Endodermal cell (in vitro differentiated cells): ENCODE results near the gene CCDC200. TPM values are rescaled to one million over a fixed set of nuclear protein-coding genes. Genes with fewer than 3 reads are reported as not detected.
A peak's percentile ranks its signal among the peaks of the same experiment; 100 is the strongest.

Source experiments
- DNase-seq: peaks from one replicate; pipeline ENCODE4 v3.0.0-alpha.2; 2017
- H3K27ac ChIP-seq: 2 replicates; pipeline ENCODE4 v1.5.1; 2013; ENCODE audit warnings: mild to moderate bottlenecking, low read depth, low read length, moderate library complexity
- H3K27me3 ChIP-seq: 2 replicates; pipeline ENCODE4 v1.6.1; 2013; ENCODE audit warnings: mild to moderate bottlenecking, low read length, moderate library complexity; ENCODE audit not compliant: insufficient read depth, control insufficient read depth, poor library complexity, severe bottlenecking
- H3K36me3 ChIP-seq: 2 replicates; pipeline ENCODE4 v1.7.0; 2013; ENCODE audit warnings: mild to moderate bottlenecking, low read length, moderate library complexity; ENCODE audit not compliant: control insufficient read depth, insufficient read depth
- H3K4me1 ChIP-seq: one replicate; pipeline ENCODE4 v1.7.0; 2013; ENCODE audit warnings: low read length; ENCODE audit not compliant: control insufficient read depth, insufficient read depth
- H3K4me3 ChIP-seq: 2 replicates; pipeline ENCODE4 v1.5.1; 2013; ENCODE audit warnings: mild to moderate bottlenecking, low read length, moderate library complexity
- H3K9ac ChIP-seq: 2 replicates; pipeline ENCODE4 v1.6.1; 2013; ENCODE audit warnings: mild to moderate bottlenecking, low read length, moderate library complexity; ENCODE audit not compliant: poor library complexity, severe bottlenecking; ENCODE audit errors: extremely low read depth
- H3K9me3 ChIP-seq: 2 replicates; pipeline ENCODE4 v1.6.1; 2013; ENCODE audit warnings: mild to moderate bottlenecking, low read length, moderate library complexity; ENCODE audit not compliant: control insufficient read depth
- H3K27ac Mint-ChIP-seq: 2 replicates; pipeline ENCODE4 v1.8.0; 2020; ENCODE audit warnings: mixed read lengths
- H3K27me3 Mint-ChIP-seq: 2 replicates; pipeline ENCODE4 v1.8.0; 2021; ENCODE audit warnings: mild to moderate bottlenecking, mixed read lengths; ENCODE audit not compliant: insufficient read depth
- H3K36me3 Mint-ChIP-seq: 2 replicates; pipeline ENCODE4 v1.8.0; 2020; ENCODE audit warnings: low read depth, mixed read lengths
- H3K4me1 Mint-ChIP-seq: 2 replicates; pipeline ENCODE4 v1.8.0; 2020; ENCODE audit warnings: mixed read lengths
- H3K4me3 Mint-ChIP-seq: 2 replicates; pipeline ENCODE4 v1.8.0; 2020; ENCODE audit warnings: mild to moderate bottlenecking, moderate library complexity, mixed read lengths
- H3K9me3 Mint-ChIP-seq: 2 replicates; pipeline ENCODE4 v1.8.0; 2020; ENCODE audit warnings: mild to moderate bottlenecking, mixed read lengths
- WGBS, 2 experiments: methylation state at CpG; one replicate each; pipeline versions ENCODE4 v1.1.5 to v1.1.7; 2013; ENCODE audit warnings: missing lambda C conversion rate in 2 of 2, mixed read lengths in 1 of 2; ENCODE audit not compliant: insufficient coverage in 1 of 2, insufficient read length in 1 of 2; 5-methylcytosine and 5-hydroxymethylcytosine counted together
- total RNA-seq, 2 donors: library from RNA; stranded (reverse); fragmentation: NEBNext Ultra II Directional in 1 of 2; extraction: Animal tissue kit (Norgen Biotek cat#: 25700) in 1 of 2; gene quantifications; 2 replicates in 1 of 2; 3 replicates in 1 of 2; pipeline ENCODE4 v1.2.1, GENCODE V29; 2021
- TF ChIP-seq, protein P1 (sequence below): fragments of 200-600 bp; sonication (generic); conservative IDR thresholded peaks from 2 replicates; pipeline ENCODE4 v1.5.0; 2021; ENCODE audit warnings: antibody characterized with exemption, mild to moderate bottlenecking

Gene CCDC200
- total RNA-seq, 2 donors from 2014 or later, result not detected

DNA sequence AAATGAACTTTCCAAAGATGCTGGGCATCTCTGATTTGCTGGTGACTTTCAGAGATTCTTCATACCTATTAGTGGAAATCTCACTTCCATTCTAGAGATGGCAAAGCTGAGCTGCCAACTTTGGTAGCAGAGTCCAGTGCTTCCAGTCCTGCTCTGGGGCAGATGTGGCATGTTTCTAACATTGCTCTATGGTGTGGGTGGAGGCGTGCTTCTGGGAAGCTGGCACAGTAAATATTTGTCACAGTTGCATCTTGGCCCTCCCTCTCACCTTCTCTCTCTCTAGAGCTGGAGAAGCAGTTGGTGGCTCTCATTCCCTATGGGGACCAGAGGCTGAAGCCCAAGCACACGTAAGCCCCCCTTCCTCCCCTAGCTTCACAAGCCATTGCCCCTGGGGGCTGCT, 14.9 kb downstream of the CCDC200 start:
- H3K9ac ChIP-seq, result no peak overlapping the region
- H3K9me3 ChIP-seq, result no peaks in the 10 kb centered on the region
- no peaks in the 10 kb centered on the region for H3K27me3 ChIP-seq
- TF ChIP-seq, protein P1, sequence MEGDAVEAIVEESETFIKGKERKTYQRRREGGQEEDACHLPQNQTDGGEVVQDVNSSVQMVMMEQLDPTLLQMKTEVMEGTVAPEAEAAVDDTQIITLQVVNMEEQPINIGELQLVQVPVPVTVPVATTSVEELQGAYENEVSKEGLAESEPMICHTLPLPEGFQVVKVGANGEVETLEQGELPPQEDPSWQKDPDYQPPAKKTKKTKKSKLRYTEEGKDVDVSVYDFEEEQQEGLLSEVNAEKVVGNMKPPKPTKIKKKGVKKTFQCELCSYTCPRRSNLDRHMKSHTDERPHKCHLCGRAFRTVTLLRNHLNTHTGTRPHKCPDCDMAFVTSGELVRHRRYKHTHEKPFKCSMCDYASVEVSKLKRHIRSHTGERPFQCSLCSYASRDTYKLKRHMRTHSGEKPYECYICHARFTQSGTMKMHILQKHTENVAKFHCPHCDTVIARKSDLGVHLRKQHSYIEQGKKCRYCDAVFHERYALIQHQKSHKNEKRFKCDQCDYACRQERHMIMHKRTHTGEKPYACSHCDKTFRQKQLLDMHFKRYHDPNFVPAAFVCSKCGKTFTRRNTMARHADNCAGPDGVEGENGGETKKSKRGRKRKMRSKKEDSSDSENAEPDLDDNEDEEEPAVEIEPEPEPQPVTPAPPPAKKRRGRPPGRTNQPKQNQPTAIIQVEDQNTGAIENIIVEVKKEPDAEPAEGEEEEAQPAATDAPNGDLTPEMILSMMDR, result no peak
- no peak overlapping the region for H3K4me3 Mint-ChIP-seq
- H3K27ac Mint-ChIP-seq, result no peak overlapping the region
- no peaks in the 10 kb centered on the region for H3K9me3 Mint-ChIP-seq
- H3K4me1 Mint-ChIP-seq, result peaks cover 21% of the 10 kb centered on the region
- peaks cover 10% of the 10 kb centered on the region for H3K4me1 ChIP-seq
- H3K4me3 ChIP-seq, result peak overlapping the region; percentile 81
- H3K27ac ChIP-seq, result no peak overlapping the region
- DNase-seq, result no peak
- WGBS, 2 experiments, result 95 to 100% methylated on average over 1 of the region's 2 CpGs
- peaks cover 48% of the 10 kb centered on the region for H3K36me3 Mint-ChIP-seq
- peaks cover 44% of the 10 kb centered on the region for H3K36me3 ChIP-seq
- no peaks in the 10 kb centered on the region for H3K27me3 Mint-ChIP-seq

DNA sequence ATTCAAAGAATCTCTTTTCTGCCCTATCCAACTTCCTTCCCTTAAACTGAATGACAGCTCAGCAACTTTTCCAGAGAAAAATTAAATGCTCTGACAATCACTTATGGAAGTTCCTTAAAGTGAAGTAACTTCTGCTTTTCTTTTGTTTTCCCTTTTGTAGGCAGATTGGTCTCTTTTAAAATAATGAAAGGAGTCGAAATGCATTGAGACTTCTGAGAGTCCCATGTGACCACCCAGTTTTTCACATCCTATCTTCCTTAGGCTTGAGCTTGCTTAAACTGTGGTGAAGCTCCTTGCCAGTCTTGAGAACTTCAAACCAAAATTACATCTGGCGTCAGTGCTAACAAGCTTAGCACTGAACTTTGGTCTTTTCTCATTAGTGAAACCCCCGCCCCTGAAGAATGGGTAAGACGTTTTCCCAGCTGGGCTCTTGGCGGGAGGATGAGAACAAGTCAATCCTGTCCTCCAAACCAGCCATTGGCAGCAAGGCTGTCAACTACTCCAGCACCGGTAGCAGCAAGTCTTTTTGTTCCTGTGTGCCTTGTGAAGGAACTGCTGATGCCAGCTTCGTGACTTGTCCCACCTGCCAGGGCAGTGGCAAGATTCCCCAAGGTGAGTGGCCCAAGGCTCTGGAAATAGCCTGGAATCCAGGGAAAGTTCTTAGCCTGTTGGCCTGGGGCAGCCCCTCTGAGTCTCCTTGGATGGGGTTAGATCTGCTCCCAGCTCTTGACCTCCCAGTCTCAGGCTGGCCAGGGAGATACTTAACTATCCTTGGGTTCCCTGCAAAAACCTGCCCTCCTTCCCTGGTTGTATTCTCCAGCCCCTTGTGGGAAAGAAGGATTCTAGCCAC, 15.6 kb downstream of the CCDC200 start:
- H3K36me3 Mint-ChIP-seq, result peaks cover 53% of the 10 kb centered on the region
- Histone ChIP-seq H3K9ac (peak overlapping the region; percentile 76), H3K4me3 (peak overlapping the region; percentile 81), H3K36me3 (peaks cover 50% of the 10 kb centered on the region), H3K27ac (no peak overlapping the region), H3K9me3 (no peaks in the 10 kb centered on the region), H3K4me1 (peaks cover 8% of the 10 kb centered on the region), H3K27me3 (no peaks in the 10 kb centered on the region)
- peak overlapping the region; percentile 81 for H3K4me3 Mint-ChIP-seq
- H3K27ac Mint-ChIP-seq, result peak overlapping the region; percentile 96
- peaks cover 21% of the 10 kb centered on the region for H3K4me1 Mint-ChIP-seq
- TF ChIP-seq, protein P1, result no peak
- no peaks in the 10 kb centered on the region for H3K27me3 Mint-ChIP-seq
- H3K9me3 Mint-ChIP-seq, result no peaks in the 10 kb centered on the region
- no peak for DNase-seq
- 82 to 91% methylated on average over 7 of the region's 7 CpGs for WGBS, 2 experiments

DNA sequence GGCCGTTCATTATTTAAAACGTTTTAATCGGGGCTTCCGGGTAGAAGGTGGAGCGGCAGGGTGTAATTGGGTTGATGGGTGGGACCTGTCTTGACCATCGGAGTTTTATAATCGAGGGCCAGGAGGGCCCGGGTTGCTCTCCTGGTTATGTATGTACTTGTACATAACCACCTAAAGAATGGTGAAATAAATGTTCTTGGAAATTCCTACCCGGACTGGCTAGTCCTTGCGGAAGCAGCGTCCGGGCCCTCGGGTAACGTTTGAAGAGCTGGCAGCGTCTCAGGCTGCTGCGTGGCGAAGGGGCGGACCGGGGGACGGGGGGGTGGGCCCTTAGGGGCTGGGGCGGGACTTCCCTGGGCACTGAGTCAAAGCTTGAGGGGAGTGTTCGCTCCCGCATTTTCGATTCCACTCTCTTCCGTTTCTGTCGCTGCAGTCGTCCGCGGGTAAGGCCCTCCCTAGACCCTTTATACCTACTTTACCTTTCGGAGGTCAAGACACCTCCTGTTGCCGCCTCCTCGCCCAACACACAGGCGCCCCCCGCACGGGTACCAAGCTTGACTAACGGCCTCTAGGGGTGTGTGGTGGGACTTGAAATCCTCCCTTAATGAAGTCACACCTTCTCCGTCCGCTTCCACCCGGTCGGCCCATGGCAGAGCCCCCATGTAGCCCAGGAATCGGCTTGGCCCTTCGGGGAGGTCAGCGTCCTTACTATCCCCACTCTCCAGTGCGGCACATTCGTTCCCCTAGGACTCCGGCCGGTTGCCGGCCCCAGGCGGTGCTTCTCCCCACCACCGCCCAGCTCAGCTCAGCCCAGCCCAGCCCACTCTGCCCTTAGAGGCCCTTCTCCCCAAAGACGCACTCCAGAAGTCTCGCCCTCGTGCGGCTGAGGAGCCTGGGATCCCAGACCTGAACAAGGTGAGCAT, 16.7 kb downstream of the CCDC200 start, which contains the start of gene TMEM106A:
Gene TMEM106A (plus strand): TSS at position 396 of the 923 bp plus-strand sequence. CDS start 1,167 bp downstream, outside the sequence.
- TF ChIP-seq, protein P1, result peak; percentile 74
- Mint-ChIP-seq H3K36me3 (peaks cover 53% of the 10 kb centered on the region), H3K4me1 (peaks cover 21% of the 10 kb centered on the region), H3K4me3 (peak within 1 kb of the TSS; percentile 81), H3K9me3 (no peaks in the 10 kb centered on the region), H3K27me3 (no peaks in the 10 kb centered on the region), H3K27ac (peak within 1 kb of the TSS; percentile 96)
- H3K4me1 ChIP-seq, result peaks cover 8% of the 10 kb centered on the region
- peak; percentile 94 for DNase-seq
- WGBS, 2 experiments, result 7 to 11% methylated on average over 17 to 54 of the region's 54 CpGs
- H3K4me3 ChIP-seq, result peak within 1 kb of the TSS; percentile 81
- H3K36me3 ChIP-seq, result peaks cover 46% of the 10 kb centered on the region
- no peak within 1 kb of the TSS for H3K27ac ChIP-seq
- H3K9ac ChIP-seq, result peak within 1 kb of the TSS; percentile 76
- no peaks in the 10 kb centered on the region for H3K9me3 ChIP-seq
- H3K27me3 ChIP-seq, result no peaks in the 10 kb centered on the region
